H1 (cell line): ENCODE measurements around the gene CACNA2D3. TPM values are rescaled to one million over a fixed set of nuclear protein-coding genes. Genes with fewer than 3 reads are reported as not detected.

Source experiments
- CHD7 ChIP-seq: fragments of 300-600 bp; sonication (generic); IDR thresholded peaks from 2 replicates; pipeline ENCODE4 v1.7.1; 2012; ENCODE audit warnings: low read length, moderate library complexity, mild to moderate bottlenecking, inconsistent platforms; ENCODE audit not compliant: insufficient replicate concordance
- E2F6 ChIP-seq: IDR thresholded peaks from 2 replicates; pipeline ENCODE4 v1.6.1; 2012; ENCODE audit warnings: inconsistent platforms
- EGR1 ChIP-seq: IDR thresholded peaks from 2 replicates; pipeline ENCODE4 v1.6.1; 2011; ENCODE audit warnings: low read depth, low read length, borderline replicate concordance
- FOSL1 ChIP-seq: IDR thresholded peaks from 2 replicates; pipeline ENCODE4 v1.6.1; 2011; ENCODE audit warnings: mild to moderate bottlenecking, low read depth, low read length, moderate library complexity; ENCODE audit not compliant: insufficient read depth
- JUN ChIP-seq: IDR thresholded peaks from 2 replicates; pipeline ENCODE4 v1.6.1; 2011; ENCODE audit warnings: low read depth, mild to moderate bottlenecking, improper control_type of control experiment, low read length
- KDM4A ChIP-seq: IDR thresholded peaks from one replicate; pipeline ENCODE4 v1.7.1; 2012; ENCODE audit warnings: low read depth, mild to moderate bottlenecking, moderate library complexity, low read length, inconsistent platforms; ENCODE audit not compliant: severe bottlenecking
- PHF8 ChIP-seq: fragments of 200-600 bp; sonication (generic); conservative IDR thresholded peaks from 2 replicates; pipeline ENCODE4 v1.7.1; 2012; ENCODE audit warnings: low read depth, mild to moderate bottlenecking, inconsistent platforms, low read length, moderate library complexity
- POLR2A ChIP-seq, 2 experiments: IDR thresholded peaks; 1 replicate in 1 of 2; 2 replicates in 1 of 2; pipeline ENCODE4 v1.6.1; 2011; ENCODE audit warnings: low read depth in 2 of 2, low read length in 2 of 2, mild to moderate bottlenecking in 2 of 2; ENCODE audit errors: control extremely low read depth in 1 of 2
- SIRT6 ChIP-seq: IDR thresholded peaks from one replicate; pipeline ENCODE4 v1.7.1; 2012; ENCODE audit warnings: low read length, inconsistent platforms
- polyA plus RNA-seq, 7 experiments: library from polyadenylated mRNA; depleted of rRNA in 3 of 7; stranded (reverse) in 5 of 7; unstranded in 2 of 7; fragments of >200 nt in 5 of 7; fragments of 200-250 nt in 2 of 7; gene quantifications; 1 replicate in 5 of 7; 2 replicates in 1 of 7; 4 replicates in 1 of 7; pipeline versions ENCODE4 v1.2.1 to v1.2.3, GENCODE V29; 2011 to 2013; ENCODE audit warnings: missing spikeins in 2 of 7, mixed read lengths in 2 of 7
- total RNA-seq: library from RNA; stranded (reverse); fragmentation: NEBNext Ultra II Directional; extraction: Animal tissue kit (Norgen Biotek cat#: 25700); gene quantifications from 2 replicates; pipeline ENCODE4 v1.2.1, GENCODE V29; 2021

Gene CACNA2D3
- total and polyA plus RNA-seq, 2 of the 8 experiments (the other 6 are each of a cell fraction or from before 2014, with no cell fraction given), result 1.5 to 1.8 TPM

- no peak for TF ChIP-seq CHD7
- TF ChIP-seq PHF8, result no peak
- no peak for TF ChIP-seq JUN
- no peak for TF ChIP-seq E2F6
- no peak for TF ChIP-seq FOSL1
- TF ChIP-seq EGR1, result no peak
- no peak for TF ChIP-seq KDM4A
- no peak for TF ChIP-seq POLR2A (IDR thresholded peaks at IDR 0.05; ENCODE audit: control extremely low read depth in 1 of 2, low read depth in 2 of 2, low read length in 2 of 2)
- TF ChIP-seq SIRT6, result no peak
Observed at GRCh38 chr3:54434756-54435155, 312.4 kb downstream of the CACNA2D3 start (continued).
